GM23338 (cell line): Measurements from ENCODE around the gene CASP8. TPM values are rescaled to one million over a fixed set of nuclear protein-coding genes. Genes with fewer than 3 reads are reported as not detected.

ENCODE experiments used
- ATAC-seq: fragments of 200-7000 bp; cut with Tn5 transposase; 3 replicates; pipeline ENCODE4 v1.9.1; 2020
- DNase-seq: peaks from one replicate; pipeline ENCODE4 v3.0.0-alpha.2; 2015; ENCODE audit warnings: low spot score
- H2AFZ ChIP-seq: fragments of 200-600 bp; sonication (generic); 2 replicates; pipeline ENCODE4 v1.8.0; 2016; ENCODE audit warnings: antibody characterized with exemption, mild to moderate bottlenecking, moderate library complexity
- H3F3A ChIP-seq: fragments of 200-600 bp; sonication (generic); replicated peaks from 2 replicates; pipeline ENCODE4 v1.8.0; 2017; ENCODE audit warnings: antibody characterized with exemption, mixed run types, low read depth
- H3K27ac ChIP-seq: fragments of 200-600 bp; sonication (generic); 2 replicates; pipeline ENCODE4 v1.6.1; 2016; ENCODE audit warnings: low read depth
- H3K27me3 ChIP-seq: fragments of 200-600 bp; sonication (generic); 2 replicates; pipeline ENCODE4 v1.8.0; 2016; ENCODE audit warnings: mild to moderate bottlenecking, mixed run types, moderate library complexity; ENCODE audit not compliant: insufficient read depth
- H3K36me3 ChIP-seq: fragments of 200-600 bp; sonication (generic); 2 replicates; pipeline ENCODE4 v1.8.0; 2016; ENCODE audit warnings: mild to moderate bottlenecking; ENCODE audit not compliant: insufficient read depth
- H3K4me1 ChIP-seq: fragments of 200-600 bp; sonication (generic); 2 replicates; pipeline ENCODE4 v1.8.0; 2016; ENCODE audit warnings: mild to moderate bottlenecking, moderate library complexity; ENCODE audit not compliant: insufficient read depth
- H3K4me2 ChIP-seq: fragments of 200-600 bp; sonication (generic); 2 replicates; pipeline ENCODE4 v1.7.1; 2017; ENCODE audit warnings: mixed run types
- H3K4me3 ChIP-seq: fragments of 200-600 bp; sonication (generic); 2 replicates; pipeline ENCODE4 v1.6.1; 2016; ENCODE audit warnings: mixed run types
- H3K79me2 ChIP-seq: fragments of 200-600 bp; sonication (generic); replicated peaks from 2 replicates; pipeline ENCODE4 v1.8.0; 2017; ENCODE audit warnings: mild to moderate bottlenecking; ENCODE audit not compliant: insufficient read depth
- H3K9me2 ChIP-seq: fragments of 200-600 bp; sonication (generic); 2 replicates; pipeline ENCODE4 v1.8.0; 2017; ENCODE audit not compliant: insufficient read depth
- H4K20me1 ChIP-seq: fragments of 200-600 bp; sonication (generic); replicated peaks from 2 replicates; pipeline ENCODE4 v1.8.0; 2017; ENCODE audit warnings: mild to moderate bottlenecking; ENCODE audit not compliant: insufficient read depth
- H3K27ac Mint-ChIP-seq: 2 replicates; pipeline ENCODE4 v1.8.0; 2020; ENCODE audit warnings: inconsistent platforms, mild to moderate bottlenecking, moderate library complexity, mixed read lengths
- H3K27me3 Mint-ChIP-seq: 3 replicates; pipeline ENCODE4 v1.8.0; 2022; ENCODE audit warnings: low read depth, mild to moderate bottlenecking, moderate library complexity, mixed read lengths, inconsistent platforms; ENCODE audit not compliant: insufficient read depth, poor library complexity
- H3K36me3 Mint-ChIP-seq: 3 replicates; pipeline ENCODE4 v1.8.0; 2021; ENCODE audit warnings: low read depth, mild to moderate bottlenecking, inconsistent platforms, moderate library complexity, mixed read lengths
- H3K4me1 Mint-ChIP-seq: 3 replicates; pipeline ENCODE4 v1.8.0; 2020; ENCODE audit warnings: mild to moderate bottlenecking, inconsistent platforms, mixed read lengths
- H3K4me3 Mint-ChIP-seq: 3 replicates; pipeline ENCODE4 v1.8.0; 2021; ENCODE audit warnings: moderate library complexity, mild to moderate bottlenecking, inconsistent platforms, mixed read lengths
- H3K9me3 Mint-ChIP-seq: 3 replicates; pipeline ENCODE4 v1.8.0; 2020; ENCODE audit warnings: moderate library complexity, mild to moderate bottlenecking, inconsistent platforms, mixed read lengths
- CREB1 ChIP-seq: fragments of 250-450 bp; sonication (Bioruptor Pico); IDR thresholded peaks from 2 replicates; pipeline ENCODE4 v1.5.0; 2020; ENCODE audit warnings: low read depth, mild to moderate bottlenecking, moderate library complexity
- EZH2 ChIP-seq: fragments of 200-600 bp; sonication (generic); IDR thresholded peaks from one replicate; pipeline ENCODE4 v1.8.0; 2017; ENCODE audit warnings: antibody characterized with exemption, mild to moderate bottlenecking, low read depth; ENCODE audit not compliant: unreplicated experiment
- EZH2phosphoT487 ChIP-seq: fragments of 200-600 bp; sonication (generic); IDR thresholded peaks from one replicate; pipeline ENCODE4 v1.8.1; 2018; ENCODE audit warnings: antibody characterized with exemption; ENCODE audit not compliant: unreplicated experiment
- JUNB ChIP-seq: IDR thresholded peaks from one replicate; pipeline ENCODE4 v1.6.1; 2016; ENCODE audit warnings: antibody characterized with exemption; ENCODE audit not compliant: unreplicated experiment
- NANOG ChIP-seq: IDR thresholded peaks from 2 replicates; pipeline ENCODE4 v1.6.1; 2016; ENCODE audit warnings: antibody characterized with exemption, borderline replicate concordance
- POLR2AphosphoS5 ChIP-seq: IDR thresholded peaks from 2 replicates; pipeline ENCODE4 v1.6.1; 2016; ENCODE audit warnings: antibody characterized with exemption, low read depth
- STAT1 ChIP-seq: IDR thresholded peaks from one replicate; pipeline ENCODE4 v1.6.1; 2016; ENCODE audit warnings: antibody characterized with exemption; ENCODE audit not compliant: unreplicated experiment
- ZNF114 ChIP-seq: fragments of 250-450 bp; sonication (Bioruptor Pico); IDR thresholded peaks from 2 replicates; pipeline ENCODE4 v1.5.0; 2020; ENCODE audit warnings: mild to moderate bottlenecking, moderate library complexity
- ZNF331 ChIP-seq: fragments of 250-450 bp; sonication (Bioruptor Pico); IDR thresholded peaks from 2 replicates; pipeline ENCODE4 v1.5.0; 2020; ENCODE audit warnings: low read depth, mild to moderate bottlenecking, moderate library complexity
- polyA plus RNA-seq: library from polyadenylated mRNA; unstranded; fragments of >200 nt; fragmentation: Nextera tagmentation; extraction: Ambion mirVana; gene quantifications from 2 replicates; pipeline ENCODE4 v1.2.1, GENCODE V29; 2016
- total RNA-seq: library from RNA; depleted of rRNA; stranded (reverse); fragments of >200 nt; shearing (Covaris generic); gene quantifications from 2 replicates; pipeline ENCODE4 v1.2.3, GENCODE V29; 2014
- TF ChIP-seq, protein P1 (sequence below), 2 experiments: fragments of 200-600 bp in 1 of 2; sonication (generic) in 1 of 2; conservative IDR thresholded peaks; 2 replicates each; pipeline versions ENCODE4 v1.5.1 to v1.6.1; 2016 to 2017; ENCODE audit warnings: antibody characterized with exemption in 2 of 2, low read depth in 2 of 2, mild to moderate bottlenecking in 2 of 2, moderate library complexity in 1 of 2
- TF ChIP-seq, protein P2 (sequence below): fragments of 250-450 bp; sonication (Bioruptor Pico); IDR thresholded peaks from 2 replicates; pipeline ENCODE4 v1.5.0; 2020; ENCODE audit warnings: mild to moderate bottlenecking, moderate library complexity
- TF ChIP-seq, protein P3 (sequence below): IDR thresholded peaks from 2 replicates; pipeline ENCODE4 v1.6.1; 2016; ENCODE audit warnings: antibody characterized with exemption
- TF ChIP-seq, protein P4 (sequence below): IDR thresholded peaks from one replicate; pipeline ENCODE4 v1.6.1; 2018; ENCODE audit warnings: antibody characterized with exemption; ENCODE audit not compliant: unreplicated experiment

Gene CASP8
- total and polyA plus RNA-seq, 2 experiments from 2014 or later = 2.3 to 3.6 TPM

DNA sequence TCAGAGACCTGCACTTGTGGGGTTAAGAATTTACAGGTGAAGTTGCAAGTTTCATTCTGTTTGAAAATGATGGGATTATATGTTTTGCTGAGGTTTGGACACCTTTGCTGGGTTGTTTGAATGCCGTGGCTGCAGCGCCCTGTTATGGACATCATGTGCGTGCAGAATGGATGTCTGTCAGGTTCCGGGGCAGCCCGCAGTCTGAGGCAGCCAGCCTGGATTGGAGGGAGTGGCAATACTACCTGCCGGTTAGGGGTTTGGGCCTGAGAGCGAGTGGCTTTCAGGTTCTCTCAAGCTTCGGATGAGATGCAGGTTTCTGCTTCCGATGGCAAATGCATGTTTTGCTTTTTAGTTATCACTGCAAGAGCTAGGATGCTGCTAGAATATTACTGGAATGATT, 1.1 kb downstream of the CASP8 start (continued):
- TF ChIP-seq EZH2phosphoT487 (no peak), NANOG (no peak)

DNA sequence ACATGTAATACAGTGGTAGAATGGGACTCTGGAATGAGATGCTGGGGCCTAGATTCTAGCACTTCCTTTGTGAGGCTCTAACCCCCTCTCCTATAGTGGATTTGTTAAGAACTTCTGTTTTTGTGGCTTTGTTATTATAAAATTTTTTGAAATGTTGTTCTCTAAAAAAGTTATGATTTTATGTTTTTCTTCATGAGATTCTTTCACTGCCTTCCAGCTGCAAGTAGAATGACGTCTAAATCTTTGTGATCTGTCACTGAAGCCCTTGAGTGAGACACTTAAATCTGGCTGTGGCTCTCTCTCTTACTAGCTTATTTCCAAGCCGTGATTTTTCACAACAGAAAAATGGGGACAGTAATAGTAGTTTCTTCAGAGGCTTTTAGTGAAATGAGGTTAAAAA, 1.6 kb downstream of the CASP8 start:
- no peaks in the 10 kb centered on the region for H3K27me3 ChIP-seq
- no peak overlapping the region for H3K27ac ChIP-seq
- TF ChIP-seq, protein P1, sequence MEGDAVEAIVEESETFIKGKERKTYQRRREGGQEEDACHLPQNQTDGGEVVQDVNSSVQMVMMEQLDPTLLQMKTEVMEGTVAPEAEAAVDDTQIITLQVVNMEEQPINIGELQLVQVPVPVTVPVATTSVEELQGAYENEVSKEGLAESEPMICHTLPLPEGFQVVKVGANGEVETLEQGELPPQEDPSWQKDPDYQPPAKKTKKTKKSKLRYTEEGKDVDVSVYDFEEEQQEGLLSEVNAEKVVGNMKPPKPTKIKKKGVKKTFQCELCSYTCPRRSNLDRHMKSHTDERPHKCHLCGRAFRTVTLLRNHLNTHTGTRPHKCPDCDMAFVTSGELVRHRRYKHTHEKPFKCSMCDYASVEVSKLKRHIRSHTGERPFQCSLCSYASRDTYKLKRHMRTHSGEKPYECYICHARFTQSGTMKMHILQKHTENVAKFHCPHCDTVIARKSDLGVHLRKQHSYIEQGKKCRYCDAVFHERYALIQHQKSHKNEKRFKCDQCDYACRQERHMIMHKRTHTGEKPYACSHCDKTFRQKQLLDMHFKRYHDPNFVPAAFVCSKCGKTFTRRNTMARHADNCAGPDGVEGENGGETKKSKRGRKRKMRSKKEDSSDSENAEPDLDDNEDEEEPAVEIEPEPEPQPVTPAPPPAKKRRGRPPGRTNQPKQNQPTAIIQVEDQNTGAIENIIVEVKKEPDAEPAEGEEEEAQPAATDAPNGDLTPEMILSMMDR (conservative IDR thresholded peaks at IDR 0.05; ENCODE audit: low read depth in 2 of 2) = no peak
- TF ChIP-seq EZH2phosphoT487 (no peak), ZNF331 (CRISPR knock-in tag) (no peak), JUNB (no peak), STAT1 (no peak), CREB1 (CRISPR knock-in tag) (no peak), POLR2AphosphoS5 (no peak), NANOG (no peak), EZH2 (no peak), ZNF114 (CRISPR knock-in tag) (no peak)
- TF ChIP-seq, protein P2, sequence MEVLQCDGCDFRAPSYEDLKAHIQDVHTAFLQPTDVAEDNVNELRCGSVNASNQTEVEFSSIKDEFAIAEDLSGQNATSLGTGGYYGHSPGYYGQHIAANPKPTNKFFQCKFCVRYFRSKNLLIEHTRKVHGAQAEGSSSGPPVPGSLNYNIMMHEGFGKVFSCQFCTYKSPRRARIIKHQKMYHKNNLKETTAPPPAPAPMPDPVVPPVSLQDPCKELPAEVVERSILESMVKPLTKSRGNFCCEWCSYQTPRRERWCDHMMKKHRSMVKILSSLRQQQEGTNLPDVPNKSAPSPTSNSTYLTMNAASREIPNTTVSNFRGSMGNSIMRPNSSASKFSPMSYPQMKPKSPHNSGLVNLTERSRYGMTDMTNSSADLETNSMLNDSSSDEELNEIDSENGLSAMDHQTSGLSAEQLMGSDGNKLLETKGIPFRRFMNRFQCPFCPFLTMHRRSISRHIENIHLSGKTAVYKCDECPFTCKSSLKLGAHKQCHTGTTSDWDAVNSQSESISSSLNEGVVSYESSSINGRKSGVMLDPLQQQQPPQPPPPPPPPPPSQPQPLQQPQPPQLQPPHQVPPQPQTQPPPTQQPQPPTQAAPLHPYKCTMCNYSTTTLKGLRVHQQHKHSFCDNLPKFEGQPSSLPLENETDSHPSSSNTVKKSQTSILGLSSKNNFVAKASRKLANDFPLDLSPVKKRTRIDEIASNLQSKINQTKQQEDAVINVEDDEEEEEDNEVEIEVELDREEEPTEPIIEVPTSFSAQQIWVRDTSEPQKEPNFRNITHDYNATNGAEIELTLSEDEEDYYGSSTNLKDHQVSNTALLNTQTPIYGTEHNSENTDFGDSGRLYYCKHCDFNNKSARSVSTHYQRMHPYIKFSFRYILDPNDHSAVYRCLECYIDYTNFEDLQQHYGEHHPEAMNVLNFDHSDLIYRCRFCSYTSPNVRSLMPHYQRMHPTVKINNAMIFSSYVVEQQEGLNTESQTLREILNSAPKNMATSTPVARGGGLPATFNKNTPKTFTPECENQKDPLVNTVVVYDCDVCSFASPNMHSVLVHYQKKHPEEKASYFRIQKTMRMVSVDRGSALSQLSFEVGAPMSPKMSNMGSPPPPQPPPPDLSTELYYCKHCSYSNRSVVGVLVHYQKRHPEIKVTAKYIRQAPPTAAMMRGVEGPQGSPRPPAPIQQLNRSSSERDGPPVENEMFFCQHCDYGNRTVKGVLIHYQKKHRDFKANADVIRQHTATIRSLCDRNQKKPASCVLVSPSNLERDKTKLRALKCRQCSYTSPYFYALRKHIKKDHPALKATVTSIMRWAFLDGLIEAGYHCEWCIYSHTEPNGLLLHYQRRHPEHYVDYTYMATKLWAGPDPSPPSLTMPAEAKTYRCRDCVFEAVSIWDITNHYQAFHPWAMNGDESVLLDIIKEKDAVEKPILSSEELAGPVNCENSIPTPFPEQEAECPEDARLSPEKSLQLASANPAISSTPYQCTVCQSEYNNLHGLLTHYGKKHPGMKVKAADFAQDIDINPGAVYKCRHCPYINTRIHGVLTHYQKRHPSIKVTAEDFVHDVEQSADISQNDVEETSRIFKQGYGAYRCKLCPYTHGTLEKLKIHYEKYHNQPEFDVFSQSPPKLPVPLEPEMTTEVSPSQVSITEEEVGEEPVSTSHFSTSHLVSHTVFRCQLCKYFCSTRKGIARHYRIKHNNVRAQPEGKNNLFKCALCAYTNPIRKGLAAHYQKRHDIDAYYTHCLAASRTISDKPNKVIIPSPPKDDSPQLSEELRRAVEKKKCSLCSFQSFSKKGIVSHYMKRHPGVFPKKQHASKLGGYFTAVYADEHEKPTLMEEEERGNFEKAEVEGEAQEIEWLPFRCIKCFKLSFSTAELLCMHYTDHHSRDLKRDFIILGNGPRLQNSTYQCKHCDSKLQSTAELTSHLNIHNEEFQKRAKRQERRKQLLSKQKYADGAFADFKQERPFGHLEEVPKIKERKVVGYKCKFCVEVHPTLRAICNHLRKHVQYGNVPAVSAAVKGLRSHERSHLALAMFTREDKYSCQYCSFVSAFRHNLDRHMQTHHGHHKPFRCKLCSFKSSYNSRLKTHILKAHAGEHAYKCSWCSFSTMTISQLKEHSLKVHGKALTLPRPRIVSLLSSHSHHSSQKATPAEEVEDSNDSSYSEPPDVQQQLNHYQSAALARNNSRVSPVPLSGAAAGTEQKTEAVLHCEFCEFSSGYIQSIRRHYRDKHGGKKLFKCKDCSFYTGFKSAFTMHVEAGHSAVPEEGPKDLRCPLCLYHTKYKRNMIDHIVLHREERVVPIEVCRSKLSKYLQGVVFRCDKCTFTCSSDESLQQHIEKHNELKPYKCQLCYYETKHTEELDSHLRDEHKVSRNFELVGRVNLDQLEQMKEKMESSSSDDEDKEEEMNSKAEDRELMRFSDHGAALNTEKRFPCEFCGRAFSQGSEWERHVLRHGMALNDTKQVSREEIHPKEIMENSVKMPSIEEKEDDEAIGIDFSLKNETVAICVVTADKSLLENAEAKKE (CRISPR knock-in tag) = no peak
- TF ChIP-seq, protein P3, sequence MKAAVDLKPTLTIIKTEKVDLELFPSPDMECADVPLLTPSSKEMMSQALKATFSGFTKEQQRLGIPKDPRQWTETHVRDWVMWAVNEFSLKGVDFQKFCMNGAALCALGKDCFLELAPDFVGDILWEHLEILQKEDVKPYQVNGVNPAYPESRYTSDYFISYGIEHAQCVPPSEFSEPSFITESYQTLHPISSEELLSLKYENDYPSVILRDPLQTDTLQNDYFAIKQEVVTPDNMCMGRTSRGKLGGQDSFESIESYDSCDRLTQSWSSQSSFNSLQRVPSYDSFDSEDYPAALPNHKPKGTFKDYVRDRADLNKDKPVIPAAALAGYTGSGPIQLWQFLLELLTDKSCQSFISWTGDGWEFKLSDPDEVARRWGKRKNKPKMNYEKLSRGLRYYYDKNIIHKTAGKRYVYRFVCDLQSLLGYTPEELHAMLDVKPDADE = no peak
- TF ChIP-seq, protein P4, sequence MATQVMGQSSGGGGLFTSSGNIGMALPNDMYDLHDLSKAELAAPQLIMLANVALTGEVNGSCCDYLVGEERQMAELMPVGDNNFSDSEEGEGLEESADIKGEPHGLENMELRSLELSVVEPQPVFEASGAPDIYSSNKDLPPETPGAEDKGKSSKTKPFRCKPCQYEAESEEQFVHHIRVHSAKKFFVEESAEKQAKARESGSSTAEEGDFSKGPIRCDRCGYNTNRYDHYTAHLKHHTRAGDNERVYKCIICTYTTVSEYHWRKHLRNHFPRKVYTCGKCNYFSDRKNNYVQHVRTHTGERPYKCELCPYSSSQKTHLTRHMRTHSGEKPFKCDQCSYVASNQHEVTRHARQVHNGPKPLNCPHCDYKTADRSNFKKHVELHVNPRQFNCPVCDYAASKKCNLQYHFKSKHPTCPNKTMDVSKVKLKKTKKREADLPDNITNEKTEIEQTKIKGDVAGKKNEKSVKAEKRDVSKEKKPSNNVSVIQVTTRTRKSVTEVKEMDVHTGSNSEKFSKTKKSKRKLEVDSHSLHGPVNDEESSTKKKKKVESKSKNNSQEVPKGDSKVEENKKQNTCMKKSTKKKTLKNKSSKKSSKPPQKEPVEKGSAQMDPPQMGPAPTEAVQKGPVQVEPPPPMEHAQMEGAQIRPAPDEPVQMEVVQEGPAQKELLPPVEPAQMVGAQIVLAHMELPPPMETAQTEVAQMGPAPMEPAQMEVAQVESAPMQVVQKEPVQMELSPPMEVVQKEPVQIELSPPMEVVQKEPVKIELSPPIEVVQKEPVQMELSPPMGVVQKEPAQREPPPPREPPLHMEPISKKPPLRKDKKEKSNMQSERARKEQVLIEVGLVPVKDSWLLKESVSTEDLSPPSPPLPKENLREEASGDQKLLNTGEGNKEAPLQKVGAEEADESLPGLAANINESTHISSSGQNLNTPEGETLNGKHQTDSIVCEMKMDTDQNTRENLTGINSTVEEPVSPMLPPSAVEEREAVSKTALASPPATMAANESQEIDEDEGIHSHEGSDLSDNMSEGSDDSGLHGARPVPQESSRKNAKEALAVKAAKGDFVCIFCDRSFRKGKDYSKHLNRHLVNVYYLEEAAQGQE = no peak
- 0 out of 3 replicates have a peak, but pooled peaks cover 2% of the 10 kb centered on the region for H3K36me3 Mint-ChIP-seq
- H4K20me1 ChIP-seq = no peaks in the 10 kb centered on the region
- no peaks in the 10 kb centered on the region for H3K36me3 ChIP-seq
- 0 out of 2 replicates have a peak, but pooled peaks cover 5% of the 10 kb centered on the region for H3K9me2 ChIP-seq
- H2AFZ ChIP-seq = no peak overlapping the region
- no peak overlapping the region for H3K27ac Mint-ChIP-seq
- no peak overlapping the region for H3K4me3 ChIP-seq
- H3K9me3 Mint-ChIP-seq = no peaks in the 10 kb centered on the region
- no peaks in the 10 kb centered on the region for H3F3A ChIP-seq
- H3K4me1 ChIP-seq = peaks cover 19% of the 10 kb centered on the region
- DNase-seq (no peak), ATAC-seq (no peak)
- no peak overlapping the region for H3K4me3 Mint-ChIP-seq
- H3K79me2 ChIP-seq = no peaks in the 10 kb centered on the region
- H3K27me3 Mint-ChIP-seq = peaks cover 8% of the 10 kb centered on the region
- no peak overlapping the region for H3K4me2 ChIP-seq
- peaks cover 22% of the 10 kb centered on the region for H3K4me1 Mint-ChIP-seq
